HUDEP-2 (cell line): Measurements from ENCODE around the gene XYLB.
"Not testable (repeated sequence)": the region's sequence is repeated elsewhere in the genome, so short reads cannot be mapped to it uniquely, and the experiment has no call there.

Experiments
- DNase-seq, 76 experiments: peaks; one replicate each; lab custom pipeline; 2025; ENCODE audit not compliant: unreplicated experiment in 76 of 76; lab: John Stamatoyannopoulos, UW

XYLB gene

GRCh38 chr3:38320638-38321037 is 25.9 kb upstream of the XYLB start:
- DNase-seq: not testable (repeated sequence)

DNA sequence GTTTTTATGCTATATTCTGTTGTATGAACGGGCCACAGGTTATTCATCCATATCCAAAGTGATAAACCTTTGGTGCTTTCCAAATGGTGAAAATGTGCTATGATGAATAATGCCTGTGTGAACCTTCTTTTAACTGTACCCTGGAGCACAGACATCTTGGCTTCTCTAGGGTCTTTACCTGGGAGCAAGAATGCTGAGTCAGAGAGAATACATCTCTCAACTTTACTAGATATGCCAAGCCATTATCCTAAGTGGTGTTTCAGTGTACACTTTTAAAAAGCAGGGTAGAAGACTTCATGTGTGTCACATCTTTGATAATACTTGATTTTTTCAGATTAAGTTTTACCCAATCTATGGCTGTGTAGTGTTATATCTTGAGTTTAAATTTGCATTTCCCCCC is 23.5 kb upstream of the XYLB start:
- no peak for DNase-seq

GRCh38 chr3:38325256-38325655 is 21.3 kb upstream of the XYLB start:
- no peak for DNase-seq

DNA sequence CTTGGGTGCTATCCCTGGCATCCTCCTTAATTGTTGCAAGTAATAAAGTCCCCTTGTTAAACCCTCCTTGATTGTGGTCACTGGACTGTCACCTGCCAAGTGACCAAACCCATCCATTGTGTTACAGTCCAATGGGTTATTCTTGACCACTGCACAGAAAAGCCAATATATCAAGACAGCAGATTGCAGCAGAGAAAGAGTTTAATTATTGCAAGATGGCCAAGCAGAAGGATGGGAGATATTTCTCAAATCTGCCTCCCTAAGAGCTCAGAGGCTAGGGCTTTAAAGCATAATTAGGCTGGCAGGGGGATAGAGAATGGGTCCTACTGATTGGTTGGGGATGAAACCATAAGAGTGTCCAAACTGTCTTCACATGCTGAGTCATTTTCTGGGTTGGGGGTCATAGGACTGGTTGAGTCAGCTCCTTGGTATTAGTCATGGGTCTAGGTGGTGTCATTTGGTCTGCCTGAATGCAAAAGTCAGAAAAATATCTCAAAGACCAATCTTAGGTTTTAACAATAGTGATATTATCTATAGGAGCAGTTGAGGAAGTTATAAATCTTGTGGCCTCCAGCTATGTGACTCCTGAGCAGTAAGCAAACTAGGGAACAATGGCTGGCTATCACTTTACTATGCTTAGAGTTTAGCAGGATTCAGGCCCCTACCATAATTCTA is 19.1 kb upstream of the XYLB start:
- peak in 1 of 76 experiments; percentile 7 for DNase-seq

DNA sequence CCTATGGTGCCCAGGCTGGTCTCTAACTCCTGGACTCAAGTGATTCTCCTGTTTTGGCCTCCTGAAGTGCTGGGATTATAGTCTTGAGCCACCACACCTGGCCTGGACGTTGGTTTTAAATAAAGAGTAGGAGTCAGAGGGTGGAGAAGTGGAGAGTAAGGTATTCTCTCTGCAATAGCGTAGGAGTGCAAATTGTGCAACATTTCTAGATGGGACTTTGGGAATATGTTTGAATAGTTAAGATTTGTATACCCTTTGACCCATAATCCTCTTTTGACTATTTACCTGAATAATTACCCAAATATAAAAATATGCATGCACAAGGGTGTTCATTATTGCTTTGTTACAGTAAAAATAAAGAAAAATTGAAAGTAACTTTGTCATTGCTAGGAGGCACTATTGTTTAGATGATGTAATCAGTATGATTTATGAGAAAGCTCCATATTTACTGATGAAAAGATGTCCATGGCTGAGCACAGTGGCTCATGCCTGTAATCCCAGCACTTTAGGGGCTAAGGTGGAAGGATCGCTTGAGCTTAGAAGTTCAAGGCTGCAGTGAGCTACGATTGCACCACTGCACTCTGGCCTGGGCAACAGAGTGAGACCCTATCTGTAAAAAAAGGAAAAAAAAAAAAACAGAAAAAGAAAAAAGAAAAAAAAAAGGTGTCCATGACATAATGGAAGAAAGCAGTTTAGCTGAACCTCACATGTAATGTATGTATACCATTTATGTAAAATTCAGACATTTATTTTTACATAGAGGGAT is 15.1 kb upstream of the XYLB start:
- DNase-seq: no peak

GRCh38 chr3:38332201-38332600 is 14.4 kb upstream of the XYLB start:
- no peak for DNase-seq

- DNase-seq: no peak
Observed at GRCh38 chr3:38334142-38335055, 12.2 kb upstream of the XYLB start.

- DNase-seq: no peak
Observed at GRCh38 chr3:38335263-38335662, 11.3 kb upstream of the XYLB start.

- DNase-seq: no peak
Observed at GRCh38 chr3:38337703-38338102, 8.9 kb upstream of the XYLB start.

DNA sequence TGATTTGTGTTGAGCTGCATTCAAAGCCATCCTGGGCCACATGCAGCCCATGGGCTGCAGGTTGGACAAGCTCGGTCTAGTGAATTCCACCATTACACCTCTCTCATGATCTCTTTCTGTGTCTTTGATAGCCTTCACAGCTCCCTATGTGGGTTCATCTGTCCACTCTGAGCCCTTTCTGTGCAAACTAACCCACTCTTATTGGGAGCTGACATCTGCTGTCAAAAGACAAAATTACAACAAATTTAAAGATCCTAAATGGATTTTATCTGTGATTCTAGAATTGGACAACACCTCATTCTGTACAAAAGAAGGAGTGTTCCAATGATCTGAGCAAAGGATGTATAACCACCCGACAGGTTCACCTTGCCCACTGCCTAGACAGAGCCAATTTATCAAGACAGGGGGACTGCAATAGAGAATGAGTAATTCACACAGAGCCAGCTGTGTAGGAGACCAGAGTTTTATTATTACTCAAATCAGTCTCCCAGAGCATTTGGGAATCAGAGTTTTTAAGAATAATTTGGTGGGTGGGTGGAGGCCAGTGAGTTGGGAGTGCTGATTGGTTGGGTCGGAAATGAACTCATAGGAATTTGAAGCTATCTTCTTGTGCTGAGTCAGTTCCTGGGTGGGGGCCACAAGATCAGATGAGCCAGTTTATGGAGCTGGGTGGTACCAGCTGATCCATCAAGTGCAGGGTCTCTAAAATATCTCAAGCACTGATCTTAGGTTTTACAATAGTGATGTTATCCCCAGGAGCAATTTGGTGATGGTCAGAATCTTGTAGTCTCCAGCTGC is 2.6 kb upstream of the XYLB start:
- peak in 2 of 76 experiments; percentile 8 to 16 for DNase-seq

DNA sequence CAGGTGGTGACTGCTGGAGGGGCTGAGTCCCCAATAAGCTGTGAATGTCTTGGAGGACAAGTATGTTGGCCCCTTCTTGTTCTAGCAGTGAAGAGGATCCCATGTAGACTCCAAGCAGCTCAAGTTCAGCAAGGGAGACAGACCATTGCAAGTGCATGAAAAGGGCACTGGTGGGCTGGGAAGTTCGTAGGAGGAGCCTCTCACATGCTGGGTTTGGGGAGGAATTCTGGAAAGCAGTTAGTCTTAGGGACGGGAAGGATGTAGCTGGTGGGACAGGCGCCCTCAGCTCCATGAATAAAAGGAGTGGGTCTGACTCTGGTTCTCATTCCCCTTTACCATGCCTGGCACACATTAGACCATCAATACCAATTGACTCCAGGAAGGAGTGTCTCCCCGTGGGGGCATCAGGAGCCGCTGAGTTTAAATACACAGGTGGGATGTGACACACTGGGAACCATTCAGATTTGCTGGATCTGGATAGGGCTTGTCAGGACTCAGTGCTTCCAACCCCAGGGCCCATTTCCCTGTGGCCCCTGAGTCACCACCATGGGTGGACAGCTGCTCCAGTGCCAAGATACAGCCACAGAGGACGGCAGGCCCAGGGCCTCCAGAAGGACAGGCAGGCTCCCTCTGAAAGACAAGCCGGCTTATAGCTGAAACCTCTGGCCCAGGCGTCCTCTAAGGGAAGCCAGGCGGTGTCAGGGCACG is 552 bp upstream of the XYLB start:
- peak in 1 of 76 experiments; percentile 43 for DNase-seq

DNA sequence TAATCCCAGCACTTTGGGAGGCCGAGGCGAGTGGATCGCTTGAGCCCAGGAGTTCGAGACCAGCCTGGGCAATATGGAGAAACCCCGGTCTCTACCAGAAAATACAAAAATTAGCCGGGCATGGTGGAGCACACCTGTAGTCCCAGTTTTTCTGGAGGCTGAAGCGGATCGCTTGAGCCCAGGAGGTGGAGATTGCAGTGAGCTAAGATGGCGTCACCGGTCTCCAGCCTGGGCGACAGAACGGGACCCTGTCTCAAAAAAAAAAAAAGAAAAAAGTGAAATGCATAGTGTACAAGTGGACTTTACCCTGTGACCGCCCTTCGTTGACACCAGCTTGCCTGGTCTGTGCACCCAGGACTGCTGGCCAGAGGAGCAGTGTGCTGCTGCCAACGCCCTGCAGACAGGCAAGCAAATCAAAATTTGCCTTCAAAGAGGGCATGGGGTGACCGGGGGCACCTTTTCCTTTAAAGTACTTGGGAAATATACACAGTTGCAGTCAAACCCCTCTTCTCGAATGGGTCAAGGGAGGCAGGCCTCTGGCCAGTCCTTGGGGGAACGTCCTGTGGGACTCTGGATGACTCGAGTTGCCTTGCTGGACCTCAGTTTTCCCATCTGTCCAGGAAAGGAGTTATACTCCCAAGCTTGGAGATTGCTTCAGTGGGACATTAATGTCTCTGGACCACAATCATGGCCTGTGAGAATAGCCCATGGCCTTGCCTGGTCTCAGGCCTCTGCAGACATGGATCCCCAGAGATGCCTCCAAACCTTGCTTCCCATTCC is 1.0 kb downstream of the XYLB start:
- no peak for DNase-seq

- no peak for DNase-seq
Observed at GRCh38 chr3:38348903-38349302, 2.3 kb downstream of the XYLB start.

DNA sequence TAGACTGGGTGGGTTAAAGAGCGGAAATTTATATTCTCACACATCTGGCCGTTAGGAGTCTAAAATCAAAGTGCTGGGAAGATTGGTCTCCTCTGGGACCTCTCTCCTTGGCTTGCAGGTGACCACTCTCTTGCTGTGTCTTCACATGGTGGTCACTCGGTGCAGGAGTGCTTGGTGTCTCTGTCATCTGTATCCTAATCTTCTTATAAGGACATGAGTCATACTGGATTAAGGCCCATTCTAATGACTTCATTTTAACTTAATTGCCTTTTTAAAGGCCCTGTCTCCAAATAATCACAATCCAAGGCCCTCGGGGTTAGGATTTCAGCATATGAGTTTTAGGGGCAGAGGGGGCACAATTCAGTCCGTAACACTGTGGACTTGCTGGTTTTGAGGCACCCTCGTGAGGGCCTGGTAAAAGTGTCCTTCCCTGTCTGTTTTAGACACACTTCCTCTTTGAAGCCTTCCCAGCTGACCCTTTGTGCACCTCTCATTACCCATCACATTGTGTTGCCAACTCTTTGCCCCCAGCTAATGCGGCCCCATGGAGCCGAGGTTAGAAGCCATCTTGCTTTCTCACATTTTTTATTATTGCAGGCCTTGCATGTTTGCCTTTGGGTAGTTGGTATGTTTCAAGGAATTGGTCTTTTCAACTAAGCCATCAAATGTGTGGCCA is 3.2 kb downstream of the XYLB start:
- DNase-seq: peak in 2 of 76 experiments; percentile 1 to 6

DNA sequence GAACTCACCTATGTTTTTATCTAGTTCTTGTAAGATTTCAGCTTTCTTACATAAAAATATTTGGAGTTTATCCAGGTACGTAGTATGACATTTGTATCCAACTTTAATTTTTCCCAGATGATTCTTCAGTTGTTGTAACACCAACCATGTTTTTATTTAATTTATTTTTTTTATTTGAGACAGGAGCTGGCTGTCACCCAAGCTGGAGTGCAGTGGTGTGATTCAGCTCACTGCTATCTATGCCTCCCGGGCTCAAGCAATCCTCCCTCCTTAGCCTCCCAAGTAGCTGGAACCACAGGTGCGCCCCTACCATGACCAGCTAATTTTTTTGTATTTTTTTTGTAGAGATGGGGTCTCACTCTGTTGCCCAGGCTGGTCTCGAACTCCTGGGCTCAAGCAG is 6.6 kb downstream of the XYLB start:
- no peak for DNase-seq

- peak in 73 of 76 experiments; percentile 10 to 89 (median 56) for DNase-seq
Observed at GRCh38 chr3:38354588-38355330, 8.2 kb downstream of the XYLB start.

DNA sequence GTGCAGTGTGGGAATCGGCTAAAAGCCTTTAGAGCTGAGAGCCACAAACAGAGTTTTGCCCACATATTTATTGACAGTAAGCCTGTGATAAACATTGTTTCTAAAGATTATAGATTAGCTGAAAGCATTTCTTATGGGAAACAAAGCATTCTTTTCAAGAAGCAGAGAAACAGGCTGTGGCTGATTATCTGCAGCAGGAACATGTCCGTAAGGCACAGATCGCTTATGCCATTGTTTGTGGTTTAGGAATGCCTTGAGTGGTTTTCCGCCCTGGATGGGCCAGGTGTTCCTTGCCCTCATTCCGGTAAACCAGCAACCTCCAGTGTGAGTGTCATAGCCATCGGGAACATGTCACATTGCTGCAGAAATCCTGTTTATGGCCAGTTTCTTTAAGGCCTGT is 12.5 kb downstream of the XYLB start:
- DNase-seq: no peak

DNA sequence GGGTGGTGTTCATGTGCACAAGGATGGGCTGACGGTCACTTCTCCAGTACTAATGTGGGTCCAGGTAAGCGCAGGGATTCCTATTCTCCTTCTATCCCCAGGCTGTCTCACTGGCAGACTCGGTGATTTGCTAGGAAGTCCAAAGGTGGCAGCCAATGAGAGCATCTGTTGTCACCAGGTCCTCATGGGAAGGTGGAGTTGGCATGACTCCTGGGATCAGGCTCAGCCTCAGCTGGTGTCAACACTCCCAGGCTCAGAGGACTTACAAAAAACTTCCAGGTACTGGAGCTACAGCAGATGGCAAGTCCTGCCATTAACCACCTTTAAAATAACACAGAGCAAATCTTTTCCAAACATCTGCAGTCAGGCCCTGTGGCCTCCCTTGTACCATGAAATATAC is 13.8 kb downstream of the XYLB start:
- DNase-seq: no peak
